Kidney tubule cell (primary cell): ENCODE data around the gene KRT32.
"Not testable (repeated sequence)": the region's sequence is repeated elsewhere in the genome, so short reads cannot be mapped to it uniquely, and the experiment has no call there.

Experiments
- DNase-seq: peaks from one replicate; pipeline ENCODE4 v3.0.0-alpha.2; 2018; ENCODE audit warnings: low spot score

KRT32 gene

DNA sequence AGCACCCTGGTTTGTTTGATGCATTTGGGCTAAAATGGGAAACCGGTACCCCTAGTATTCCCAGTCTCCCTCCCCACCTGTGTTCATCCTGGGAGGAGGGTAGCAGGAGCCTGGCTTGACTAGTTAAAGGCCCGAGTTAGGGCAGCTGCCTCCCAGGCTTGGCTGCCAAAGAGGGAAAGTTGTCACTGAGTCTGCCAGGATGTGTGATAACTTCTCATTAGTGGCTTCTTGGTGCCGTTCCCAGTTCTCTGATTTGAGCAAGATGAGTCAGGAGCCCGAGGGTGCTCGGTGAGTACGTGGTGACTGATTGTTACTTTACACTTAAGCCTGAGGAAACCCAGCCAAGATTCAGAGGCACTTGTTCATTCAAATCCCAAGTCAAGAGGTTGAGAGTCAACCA, 2.5 kb downstream of the KRT32 start:
- DNase-seq: peak; percentile 92

DNA sequence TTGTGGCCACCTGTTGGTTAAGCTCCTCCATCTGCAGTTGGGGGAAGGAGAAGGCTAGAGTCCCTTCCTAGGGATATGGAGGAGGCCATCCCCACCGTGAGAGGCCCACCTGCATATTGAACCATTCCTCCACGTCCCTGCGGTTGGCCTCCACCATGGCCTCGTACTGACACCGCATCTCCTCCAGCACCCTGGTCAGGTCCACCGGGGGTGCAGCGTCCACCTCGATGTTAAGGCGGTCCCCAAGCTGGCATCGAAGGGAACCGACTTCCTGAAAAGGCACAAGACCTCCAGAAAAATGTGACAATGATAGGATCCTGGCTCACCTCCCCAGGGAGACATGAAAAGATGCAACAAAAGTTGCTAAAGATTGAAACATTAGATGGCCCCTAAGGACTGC, 3.0 kb downstream of the KRT32 start:
- no peak for DNase-seq

DNA sequence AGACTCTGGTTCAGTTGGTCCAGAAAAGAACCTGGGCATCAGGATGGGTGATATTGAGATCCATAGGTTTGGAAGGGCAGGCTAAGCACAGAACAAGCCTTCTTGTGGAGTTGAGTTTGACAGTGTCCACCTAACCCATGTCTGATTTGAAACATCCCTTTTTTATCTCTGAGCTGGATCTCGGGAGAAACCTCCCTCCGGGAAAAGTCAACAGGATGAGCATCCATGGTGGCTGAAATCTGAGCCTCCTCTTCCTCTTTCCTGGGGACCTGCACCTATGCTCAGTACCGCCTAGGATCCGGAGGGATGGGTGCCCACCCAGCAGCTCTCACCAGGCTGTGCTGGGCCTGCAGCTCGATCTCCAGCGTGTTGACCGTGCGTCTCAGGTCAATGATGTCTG, 3.4 kb downstream of the KRT32 start:
- DNase-seq: no peak

DNA sequence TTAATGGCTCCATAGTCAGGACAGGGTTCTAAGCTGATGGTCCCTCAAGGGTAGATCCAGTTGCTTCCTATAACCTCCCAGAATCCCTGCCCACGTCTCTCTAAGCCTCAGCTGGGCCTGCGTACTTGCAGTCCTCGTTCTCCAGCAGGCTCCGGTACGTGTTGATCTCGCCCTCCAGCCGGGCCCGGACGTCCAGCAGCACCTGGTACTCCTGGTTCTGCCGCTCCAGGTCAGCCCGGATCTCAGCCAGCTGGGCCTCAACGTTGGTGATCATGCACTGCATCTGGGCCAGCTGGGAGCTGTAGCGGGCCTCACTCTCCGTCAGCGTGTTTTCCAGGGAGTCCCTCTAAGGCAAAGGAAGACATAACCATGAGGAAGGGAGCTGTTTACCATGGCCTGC, 4.5 kb downstream of the KRT32 start:
- no peak for DNase-seq

DNA sequence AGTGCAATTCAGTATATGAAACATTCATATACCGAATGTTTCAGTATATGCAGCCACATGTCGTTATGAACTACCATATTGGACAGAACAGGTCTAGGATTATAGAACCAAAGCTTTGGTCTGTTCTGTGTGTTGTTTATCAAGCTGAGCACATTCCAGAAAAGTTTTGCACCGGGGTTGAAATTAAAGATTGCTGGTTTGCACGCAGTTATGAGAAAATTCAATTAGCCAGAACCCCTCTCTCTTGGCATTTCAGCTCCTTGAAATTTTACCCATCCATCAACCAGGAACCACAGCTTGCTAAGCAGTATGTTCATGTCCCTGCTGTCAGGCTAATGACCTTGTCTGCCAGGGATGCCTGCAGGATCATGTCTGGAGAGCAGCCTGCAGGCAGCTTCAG, 9.5 kb downstream of the KRT32 start:
- no peak for DNase-seq

DNA sequence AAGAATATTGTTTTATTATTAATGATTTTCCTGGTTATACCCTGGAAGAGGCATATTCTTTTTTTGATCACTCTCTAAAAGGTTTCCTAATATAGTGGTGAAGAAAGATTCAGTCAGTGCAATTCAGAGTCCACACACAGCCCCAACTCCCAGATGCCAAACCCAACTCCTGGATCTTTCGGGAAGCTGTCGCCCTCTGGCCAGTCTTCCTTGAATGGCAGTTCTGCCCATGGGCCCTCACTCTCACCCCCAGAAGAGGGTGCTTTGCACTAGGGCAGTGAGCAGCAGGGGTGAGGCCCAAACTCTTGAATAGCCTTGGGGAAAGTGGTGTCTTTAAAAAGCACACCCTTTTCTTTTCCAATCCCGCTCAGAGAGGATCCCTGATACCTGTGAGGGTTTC, 11.0 kb downstream of the KRT32 start:
- peak; percentile 4 for DNase-seq

DNA sequence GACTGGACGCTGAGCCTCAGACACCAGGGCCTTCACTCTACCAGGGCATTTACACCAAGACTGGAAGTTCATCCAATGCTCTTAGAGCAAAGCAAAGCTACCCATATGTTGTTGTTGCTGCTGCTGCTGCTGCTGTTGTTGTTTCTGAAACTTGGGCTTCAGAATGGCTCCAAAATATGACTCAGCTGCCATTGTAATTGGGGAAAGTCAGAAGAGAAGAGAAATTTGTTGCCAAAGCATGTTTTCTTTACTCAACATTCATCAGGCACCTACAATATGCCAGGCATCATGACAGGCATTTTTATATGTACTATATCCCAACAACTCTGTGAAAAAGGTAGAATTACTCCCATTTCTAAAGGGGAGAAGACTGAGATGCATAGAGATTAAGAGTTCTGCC, 11.9 kb downstream of the KRT32 start:
- no peak for DNase-seq

DNA sequence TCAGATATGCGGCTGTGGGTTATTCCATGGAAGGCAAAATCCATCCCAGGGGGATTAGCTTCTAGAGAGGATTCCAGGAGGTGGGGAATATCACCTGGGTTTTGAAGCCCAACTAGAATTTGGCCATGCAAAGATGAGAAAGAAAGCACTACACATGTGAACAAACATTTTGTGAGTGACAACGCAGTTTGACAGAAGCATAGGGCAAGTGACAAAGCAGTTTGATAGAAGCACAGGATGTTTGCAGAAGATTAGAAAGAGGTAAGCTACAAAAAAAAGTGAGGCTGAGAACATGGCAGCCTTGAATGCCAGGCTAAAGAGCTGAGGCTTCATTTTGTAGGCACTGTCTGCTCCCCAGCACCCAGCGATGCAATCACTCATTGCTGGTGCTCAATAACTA, 14.1 kb downstream of the KRT32 start:
- no peak for DNase-seq

DNA sequence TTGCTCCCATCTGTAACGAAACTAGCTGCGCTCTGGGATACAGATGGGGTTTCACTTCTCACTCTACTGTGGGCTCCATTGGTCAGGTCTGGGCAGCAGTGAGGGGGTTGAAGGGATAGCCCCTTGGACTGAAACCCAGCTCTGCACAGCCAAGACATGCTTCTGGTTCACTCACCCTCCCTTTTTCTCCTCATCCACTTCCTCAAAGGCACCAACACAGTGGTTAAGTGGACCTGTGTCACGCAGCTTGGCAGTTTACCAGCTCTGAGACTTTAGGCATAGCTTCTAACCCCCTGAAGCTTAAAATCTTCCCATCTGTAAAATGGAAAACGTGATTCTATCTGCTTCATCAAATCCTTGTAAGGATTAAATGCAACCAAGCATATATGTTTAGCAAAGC, 14.9 kb downstream of the KRT32 start:
- peak; percentile 11 for DNase-seq

DNA sequence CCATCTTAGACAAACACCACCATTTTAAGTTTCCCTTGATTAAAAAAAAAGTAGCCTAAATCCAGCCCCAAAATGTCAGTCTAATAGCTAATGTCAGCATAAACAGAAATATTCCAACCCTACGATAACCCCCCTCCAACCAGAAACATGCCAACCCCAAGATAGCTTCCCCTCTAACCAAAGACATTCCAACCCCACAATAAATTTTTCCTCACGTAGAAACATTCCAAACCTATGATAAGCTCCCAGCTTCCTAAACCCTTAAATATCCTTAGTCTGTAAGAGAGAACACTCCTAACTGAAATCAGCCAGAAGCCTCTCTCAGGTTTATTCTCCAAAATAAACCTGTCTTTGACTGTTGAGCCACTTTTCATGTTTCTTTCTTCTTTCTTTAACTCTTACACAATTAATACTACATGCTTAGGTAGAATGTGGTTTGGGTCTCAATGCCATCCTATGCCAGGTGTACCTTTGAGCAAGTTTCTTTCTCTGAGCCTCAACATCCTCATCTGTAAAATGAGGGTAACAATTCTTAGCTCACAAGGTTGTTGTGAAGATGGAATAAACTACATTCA, 15.9 kb downstream of the KRT32 start:
- peak; percentile 17 for DNase-seq

DNA sequence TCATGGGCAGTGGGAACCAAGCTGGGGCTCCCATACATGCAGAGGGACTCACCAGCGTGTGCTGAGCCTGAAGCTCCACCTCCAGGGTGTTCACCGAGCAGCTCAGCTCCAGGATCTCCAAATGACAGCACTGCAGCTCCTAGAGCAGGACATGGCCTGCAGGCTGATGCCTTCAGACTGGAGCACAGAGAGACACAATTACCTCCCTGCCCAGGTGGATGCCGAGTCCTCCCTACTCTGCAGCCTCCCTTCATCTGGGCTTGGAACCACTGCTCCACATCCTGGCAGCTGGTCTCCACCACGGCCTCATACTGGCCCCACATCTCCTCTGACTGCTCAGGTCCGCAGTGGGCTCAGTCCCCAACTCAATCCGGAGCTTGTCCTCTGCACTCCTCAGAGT, 18.2 kb downstream of the KRT32 start:
- DNase-seq: no peak

DNA sequence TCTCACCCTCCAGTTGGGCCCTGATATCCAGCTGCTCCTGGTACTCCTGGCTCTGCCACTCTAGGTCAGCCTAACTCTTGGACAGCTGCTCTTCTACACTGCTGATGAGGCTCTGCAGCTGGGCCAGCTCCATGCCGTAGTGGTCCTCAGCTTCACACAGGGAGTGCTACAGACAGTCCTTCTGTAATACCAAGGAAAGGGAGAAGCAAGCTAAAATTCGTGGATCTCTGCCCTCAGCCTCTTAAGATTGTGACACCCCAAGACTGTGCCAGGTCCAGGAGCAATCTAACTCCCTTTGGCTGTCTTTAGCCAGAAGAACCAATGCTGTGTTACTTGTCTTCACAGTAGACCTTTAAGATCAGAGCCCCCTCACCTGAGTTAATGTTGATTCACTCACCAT, 18.7 kb downstream of the KRT32 start:
- DNase-seq: no peak

DNA sequence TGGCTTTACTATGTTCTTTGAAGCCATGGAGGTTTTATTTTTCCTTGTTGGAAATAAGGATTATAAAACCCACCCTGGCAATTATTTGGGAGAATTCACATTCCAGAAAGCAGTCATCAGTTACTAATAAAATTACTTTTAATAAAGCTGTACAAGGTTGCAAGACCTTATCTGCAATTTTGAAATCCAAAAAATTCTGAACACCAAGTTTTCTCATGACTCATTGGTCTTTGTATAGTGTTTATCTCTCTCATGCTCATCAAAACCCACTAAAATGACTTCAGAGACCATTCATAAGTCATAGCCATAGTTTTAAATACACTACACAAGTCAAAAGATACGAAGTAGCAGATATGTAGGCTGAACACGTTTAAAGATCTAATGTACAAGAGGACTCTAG, 20.4 kb downstream of the KRT32 start:
- DNase-seq: no peak

DNA sequence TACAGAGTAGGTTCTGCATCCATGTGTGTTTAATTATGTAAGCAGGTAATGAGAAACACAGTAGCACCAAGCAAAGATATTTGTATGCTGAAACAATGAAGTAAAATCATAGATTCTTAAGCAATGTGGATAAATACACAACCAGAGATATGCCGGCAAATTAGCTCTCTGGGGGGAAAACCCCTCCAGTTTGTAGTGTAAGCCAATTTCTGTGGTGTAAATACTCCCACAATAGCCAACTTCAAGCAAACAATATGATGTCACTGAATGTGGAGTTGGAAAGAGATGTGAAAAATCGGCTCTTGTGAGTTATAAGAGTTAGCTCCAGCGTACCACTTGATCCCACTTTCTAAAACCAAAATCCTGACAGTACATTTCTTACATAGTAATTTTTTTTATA, 22.5 kb downstream of the KRT32 start:
- DNase-seq: no peak

DNA sequence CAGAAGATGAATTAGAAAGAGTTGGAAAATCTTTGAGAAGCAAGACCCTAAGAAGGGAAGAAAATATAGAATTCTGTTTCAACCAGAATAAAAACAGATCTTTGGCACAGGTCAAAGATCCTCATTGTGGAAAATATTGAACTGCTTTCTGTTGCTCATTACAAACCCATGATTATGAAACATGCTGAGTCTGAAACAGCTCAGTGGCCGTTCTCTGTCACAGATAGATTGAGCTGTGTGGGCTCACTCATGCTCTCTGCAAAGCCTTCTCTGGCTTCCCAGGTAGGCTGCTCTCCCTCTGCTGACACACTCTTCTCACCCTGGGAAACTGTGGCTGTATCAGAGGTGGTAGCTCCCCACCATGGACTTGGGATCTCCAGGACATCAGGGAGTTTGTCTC, 23.0 kb downstream of the KRT32 start:
- no peak for DNase-seq

DNA sequence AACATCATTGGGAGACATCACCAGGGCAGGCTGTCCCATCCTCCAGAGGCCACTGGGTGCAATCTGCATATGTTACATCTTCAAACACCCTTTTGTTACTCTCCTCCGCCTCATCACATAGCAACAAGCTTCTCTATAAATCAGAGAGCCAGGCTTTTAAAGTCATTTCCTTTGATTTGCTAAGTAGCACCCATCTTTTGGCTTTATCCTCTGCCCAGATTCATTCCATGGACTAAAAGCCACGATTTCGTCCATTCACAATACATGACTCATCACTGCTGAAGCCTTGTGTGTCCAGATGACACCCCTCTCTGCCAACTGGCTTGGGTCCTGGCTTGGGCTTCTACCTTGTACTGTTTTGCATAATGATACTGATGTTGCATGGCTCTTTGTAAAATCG, 24.4 kb downstream of the KRT32 start:
- DNase-seq: peak; percentile 23

DNA sequence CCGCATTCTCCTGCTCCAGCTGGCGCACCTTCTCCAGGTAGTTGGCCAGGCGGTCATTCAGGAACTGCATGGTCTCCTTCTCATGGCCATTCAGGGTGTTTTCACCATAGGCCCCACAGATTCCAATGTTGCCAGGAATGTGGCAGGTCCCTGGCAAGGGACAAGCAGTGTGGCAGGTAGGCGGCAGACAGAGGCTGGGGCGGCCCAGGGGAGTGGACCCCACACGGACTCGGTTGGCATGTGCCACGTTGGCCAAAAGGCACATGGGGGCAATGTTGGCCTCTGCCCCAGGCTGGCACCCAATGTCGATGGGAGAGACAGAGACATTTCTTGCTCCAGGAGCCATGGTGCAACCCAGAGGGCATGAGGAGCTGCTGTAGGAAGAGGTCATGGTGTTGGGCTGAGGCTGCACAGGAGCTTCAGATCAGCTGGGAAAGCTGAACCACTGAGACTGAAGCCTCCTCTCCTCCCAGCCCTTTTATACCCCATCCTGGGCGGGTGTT, 26.6 kb downstream of the KRT32 start, which contains the start of gene KRT38:
KRT38 (minus strand) TSS at position 453 of the 503 bp plus-strand sequence; CDS start at position 391, 62 bp downstream.
- no peak for DNase-seq

DNA sequence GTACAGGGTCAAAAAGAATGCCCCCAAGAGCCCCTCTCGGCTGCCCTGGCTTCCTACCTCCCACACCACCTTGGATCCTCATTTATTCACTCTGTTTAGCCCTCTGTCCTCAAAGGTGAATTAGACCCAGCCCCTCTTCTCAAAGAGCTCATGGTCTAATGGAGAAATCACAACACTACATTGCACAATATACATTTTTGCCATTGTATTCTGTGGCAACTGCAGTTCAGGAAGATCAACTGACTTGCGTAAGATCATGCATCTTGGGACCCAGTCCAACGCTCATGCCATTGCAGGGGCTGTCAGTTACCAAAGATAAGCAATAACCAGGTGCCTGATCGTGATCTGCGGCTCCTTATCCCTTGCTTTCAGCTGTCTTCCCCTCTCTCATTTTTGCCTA, 27.8 kb downstream of the KRT32 start:
- no peak for DNase-seq

DNA sequence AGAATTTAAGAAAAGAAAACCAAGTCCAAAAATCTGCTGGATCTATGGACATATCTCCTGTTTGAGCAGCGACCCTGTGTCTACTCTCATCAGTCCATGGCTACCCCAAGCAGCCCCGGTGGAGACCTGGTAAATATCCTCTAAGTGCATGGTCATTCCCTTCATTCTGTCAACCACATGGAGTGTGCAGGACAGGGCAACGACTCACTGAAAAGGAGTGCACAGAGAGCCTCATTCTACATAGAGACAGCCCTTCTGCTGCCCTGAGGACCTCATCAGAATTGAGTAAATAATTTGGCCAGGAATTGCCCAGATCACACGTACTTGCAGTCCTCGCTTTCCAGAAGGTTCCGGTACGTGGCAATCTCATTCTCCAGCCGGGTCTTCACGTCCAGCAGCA, 29.4 kb downstream of the KRT32 start:
- DNase-seq: no peak

DNA sequence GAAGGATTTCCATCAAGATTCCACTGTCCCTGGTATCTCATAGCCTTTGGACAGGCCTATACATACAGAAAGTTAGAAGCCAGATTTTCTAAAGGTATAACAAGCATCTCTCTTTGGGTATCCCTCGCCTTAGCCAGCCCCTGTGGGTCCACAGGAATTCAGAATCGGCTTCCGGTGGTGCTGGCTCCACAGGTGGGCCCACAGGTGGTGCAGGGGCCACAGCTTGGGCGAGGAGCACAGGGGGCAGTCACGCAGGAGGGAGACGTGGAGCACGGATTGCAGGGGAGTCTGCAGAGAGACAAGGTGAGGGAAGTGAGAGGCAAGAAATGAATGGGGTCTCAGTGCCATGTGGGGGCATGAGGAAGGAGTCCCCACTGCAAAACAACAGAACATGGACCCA, 29.9 kb downstream of the KRT32 start:
- no peak for DNase-seq

DNA sequence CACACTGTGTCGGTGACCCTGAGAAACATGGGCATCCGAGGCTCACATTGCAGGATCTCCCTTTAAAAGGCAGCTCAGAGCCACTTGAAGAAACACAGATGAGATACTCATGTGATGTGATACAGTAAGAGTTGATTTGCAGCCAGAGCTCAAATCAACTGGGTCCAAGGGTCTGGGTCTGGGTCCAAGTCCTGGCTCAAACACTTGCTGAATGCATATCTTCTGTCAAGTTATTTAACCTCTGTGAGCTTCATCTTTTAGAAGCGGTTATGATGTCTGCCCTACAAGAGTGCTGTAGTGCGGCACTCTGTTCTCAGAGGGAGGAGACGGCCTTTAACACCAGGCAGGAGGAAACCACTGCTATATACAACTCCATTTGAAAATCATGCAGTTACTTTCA, 32.8 kb downstream of the KRT32 start:
- DNase-seq: no peak

DNA sequence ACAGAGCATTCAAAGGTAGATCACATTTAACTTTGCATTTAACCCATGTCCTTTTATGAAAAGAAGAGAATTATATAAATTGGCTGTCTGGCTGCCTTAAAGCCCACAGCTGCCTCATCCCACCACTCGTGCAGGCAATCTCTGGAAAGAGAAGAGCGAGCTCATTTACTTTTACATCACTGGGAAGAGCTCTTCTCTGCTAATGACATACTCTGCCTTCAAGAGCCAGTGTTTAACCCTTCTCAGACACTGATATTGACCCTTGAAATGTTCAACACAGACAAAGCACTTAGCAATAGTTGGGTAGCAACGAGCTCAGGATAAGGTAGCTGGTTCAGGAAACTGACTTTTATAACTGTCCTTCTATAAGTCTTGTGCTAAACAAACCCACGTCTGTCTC, 33.2 kb downstream of the KRT32 start:
- no peak for DNase-seq

DNA sequence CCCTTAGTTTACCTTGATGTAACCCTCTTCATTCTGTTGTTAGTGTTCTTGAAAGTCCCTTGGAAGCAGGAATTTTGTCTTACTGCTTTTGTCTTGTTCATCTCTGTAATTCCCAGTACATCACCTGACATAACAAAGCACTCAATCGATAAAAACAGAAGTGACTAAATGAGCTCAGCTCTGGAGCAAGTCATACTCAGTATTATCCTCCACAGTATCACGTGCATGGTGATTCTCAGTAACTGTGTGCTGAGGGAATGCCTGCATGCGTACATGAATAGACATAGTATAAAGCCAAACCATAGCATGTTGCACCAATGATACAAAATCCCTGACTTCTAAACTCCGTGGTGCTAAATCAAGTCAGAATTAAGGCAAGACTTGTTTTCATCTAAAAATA, 33.6 kb downstream of the KRT32 start:
- no peak for DNase-seq

DNA sequence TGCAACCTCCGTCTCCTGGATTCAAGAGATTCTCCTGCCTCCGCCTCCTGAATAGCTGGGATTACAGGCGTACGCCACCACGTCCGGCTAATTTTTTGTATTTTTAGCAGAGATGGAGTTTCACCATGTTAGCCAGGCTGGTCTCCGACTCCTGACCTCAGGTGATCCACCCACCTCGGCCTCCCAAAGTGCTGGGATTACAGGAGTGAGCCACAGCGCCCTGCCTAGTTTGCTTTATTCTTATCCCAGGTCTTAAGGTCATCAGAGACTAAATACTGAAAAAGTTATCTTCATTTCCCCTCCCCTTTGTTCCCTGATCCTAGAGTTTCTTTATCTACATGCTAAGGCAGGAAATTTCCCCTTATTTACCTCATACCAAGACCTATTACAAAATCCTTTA, 36.8 kb downstream of the KRT32 start:
- DNase-seq: not testable (repeated sequence)

DNA sequence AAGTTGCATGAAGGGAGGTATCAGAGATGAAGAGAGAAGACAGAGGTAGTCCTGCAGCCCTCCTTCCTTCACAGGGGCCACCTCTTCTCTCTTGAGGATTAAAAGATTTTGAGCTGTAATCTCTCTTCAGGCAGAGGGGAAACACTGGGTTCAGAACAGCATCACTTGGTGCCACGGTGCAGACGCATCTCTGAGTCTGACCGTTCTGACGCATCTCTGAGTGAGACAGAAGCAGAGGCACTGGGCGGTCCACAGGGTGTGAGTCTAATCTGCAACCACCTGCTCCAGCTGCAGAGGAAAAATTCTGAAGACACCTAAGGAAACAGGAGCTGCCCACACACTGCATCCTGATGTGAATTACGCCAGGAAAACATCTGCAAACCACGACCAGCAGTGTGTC, 37.5 kb downstream of the KRT32 start:
- DNase-seq: no peak
